RKO (cell line): ENCODE results near the gene TRPV3.
"Not testable (repeated sequence)": the region's sequence is repeated elsewhere in the genome, so short reads cannot be mapped to it uniquely, and the experiment has no call there.

Experiments used
- DNase-seq: peaks from one replicate; pipeline ENCODE4 v3.0.0-alpha.2; 2016; ENCODE audit warnings: low spot score

The TRPV3 gene

DNA sequence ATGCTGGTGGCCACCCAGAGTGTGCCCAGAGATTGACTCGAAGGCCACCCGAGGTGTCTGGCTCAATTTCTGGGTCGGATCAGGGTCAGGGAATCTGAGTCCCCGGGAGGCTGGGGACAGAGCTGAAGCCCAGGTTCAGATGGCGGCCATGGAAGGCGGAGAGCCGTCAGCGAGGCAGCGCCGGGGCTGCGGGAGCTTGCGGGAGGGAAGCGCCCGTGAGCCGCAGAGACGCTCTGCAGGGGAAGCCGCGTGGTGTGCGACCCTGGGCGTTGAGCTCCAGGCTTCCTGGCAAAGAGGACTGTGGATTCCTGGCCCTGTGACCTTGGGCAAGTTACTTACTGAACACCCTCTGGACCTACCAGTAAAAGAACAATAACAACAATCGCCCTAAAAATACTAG, 85.5 kb downstream of the TRPV3 start:
- DNase-seq: no peak

DNA sequence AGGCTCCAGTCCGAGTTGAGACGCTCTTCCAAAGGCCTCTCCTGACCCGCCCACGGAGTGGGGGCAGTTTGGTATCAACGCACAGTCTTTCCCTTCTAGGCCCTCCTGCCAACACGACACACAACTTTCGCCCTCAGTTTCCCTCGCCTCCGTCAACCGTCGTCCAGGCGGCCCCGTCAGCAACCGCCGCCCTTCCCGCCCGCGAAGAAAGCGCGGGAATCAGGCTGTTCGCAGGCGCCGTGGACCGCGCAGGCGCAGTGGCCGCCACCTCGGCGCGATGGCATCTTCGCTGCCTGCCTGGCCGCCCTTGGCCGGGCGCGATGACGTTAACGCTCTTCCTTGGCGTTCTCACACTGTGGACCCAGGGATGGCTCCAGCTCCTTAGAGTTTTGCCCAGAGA, 86.0 kb downstream of the TRPV3 start, which contains the start of gene SPATA22:
TSS of gene SPATA22 (minus strand) at position 221 of the 400 bp plus-strand sequence. CDS start 2,494 bp downstream, outside the sequence.
- DNase-seq: no peak

DNA sequence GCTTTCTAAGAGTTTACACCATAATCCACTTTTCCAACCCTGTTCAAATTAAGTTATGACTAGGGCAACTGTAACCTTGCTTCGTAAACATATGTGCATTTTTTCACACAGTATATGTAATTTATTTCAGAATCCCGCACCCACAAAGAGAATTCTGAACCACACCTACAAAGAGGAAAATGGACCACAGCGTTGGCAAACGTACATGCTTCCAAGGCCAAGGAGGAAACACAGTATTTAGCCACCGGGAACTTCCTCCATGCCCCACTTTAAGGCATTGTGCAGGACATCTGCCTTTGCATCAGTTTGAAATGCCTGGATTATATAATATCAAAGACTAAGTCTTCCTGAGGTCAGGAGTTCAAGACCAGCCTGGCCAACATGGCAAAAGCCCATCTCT, 88.1 kb downstream of the TRPV3 start:
- no peak for DNase-seq

DNA sequence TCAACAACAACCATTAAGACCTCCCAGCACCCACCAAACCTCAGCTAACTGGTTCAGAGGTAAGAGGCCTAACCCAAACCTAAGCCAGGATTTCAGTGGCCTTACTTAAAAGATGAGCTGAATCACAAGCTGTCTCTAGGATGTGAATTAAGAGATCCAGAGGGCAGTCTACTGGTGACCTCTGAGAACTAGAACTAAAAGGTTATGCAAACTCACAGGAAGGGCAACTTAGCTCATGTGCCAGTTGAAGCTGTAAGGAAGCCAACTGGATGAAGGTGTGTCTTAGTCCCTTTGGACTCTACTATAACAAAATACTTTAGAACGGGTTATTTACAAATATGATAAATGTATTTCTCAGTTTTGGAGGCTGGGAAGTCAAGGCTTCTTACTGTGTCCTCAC, 91.3 kb downstream of the TRPV3 start:
- not testable (repeated sequence) for DNase-seq
